ENCODE data around the gene RAP1GAP.
"Not testable (repeated sequence)": the region's sequence is repeated elsewhere in the genome, so short reads cannot be mapped to it uniquely, and the experiment has no call there.

RAP1GAP gene

DNA sequence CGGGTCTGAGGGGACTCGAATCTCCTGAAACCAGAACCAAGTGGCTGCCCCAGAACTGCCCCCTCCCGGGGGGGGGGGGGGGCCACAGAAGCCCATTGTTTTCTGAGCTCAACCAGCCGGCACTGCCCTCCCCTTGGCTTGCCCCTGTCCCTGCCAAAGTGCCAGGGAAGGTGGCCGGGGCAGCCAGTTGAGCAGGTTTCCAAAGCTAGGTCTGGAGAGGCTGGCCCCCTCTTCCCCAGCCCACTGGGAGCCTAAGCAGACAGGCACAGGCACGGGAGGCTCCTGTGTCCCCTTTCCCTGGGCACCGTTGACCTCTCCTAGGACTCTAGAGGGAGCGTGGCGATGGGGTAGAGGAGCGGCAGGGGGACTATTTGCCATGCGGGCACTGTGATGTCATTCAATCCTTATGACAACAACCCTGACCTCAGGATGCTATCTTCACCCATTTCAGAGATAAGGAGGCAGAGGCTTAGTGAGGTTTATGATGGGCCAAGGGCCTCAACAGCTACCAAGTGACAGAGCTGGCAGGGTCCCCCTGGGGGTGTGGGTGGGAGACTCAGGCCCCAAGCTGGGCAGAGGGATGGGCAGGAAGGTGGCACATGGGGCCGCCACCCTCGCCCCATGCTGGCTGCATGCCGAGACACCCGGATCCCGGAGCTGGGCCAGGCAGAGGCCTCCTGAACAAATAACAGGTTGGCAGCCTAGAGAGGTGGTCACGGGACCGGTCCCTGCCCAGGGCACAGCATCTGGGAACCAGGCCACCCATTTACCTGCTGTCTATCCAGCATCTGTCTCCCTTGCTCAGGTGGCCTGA, 35.0 kb downstream of the RAP1GAP start:
- H3K4me3 ChIP-seq (ENCODE audit: control insufficient read depth, low read depth, low read length): no peak overlapping the region
- DNase-seq (ENCODE audit: low read depth): no peak
- TF ChIP-seq, protein P1, sequence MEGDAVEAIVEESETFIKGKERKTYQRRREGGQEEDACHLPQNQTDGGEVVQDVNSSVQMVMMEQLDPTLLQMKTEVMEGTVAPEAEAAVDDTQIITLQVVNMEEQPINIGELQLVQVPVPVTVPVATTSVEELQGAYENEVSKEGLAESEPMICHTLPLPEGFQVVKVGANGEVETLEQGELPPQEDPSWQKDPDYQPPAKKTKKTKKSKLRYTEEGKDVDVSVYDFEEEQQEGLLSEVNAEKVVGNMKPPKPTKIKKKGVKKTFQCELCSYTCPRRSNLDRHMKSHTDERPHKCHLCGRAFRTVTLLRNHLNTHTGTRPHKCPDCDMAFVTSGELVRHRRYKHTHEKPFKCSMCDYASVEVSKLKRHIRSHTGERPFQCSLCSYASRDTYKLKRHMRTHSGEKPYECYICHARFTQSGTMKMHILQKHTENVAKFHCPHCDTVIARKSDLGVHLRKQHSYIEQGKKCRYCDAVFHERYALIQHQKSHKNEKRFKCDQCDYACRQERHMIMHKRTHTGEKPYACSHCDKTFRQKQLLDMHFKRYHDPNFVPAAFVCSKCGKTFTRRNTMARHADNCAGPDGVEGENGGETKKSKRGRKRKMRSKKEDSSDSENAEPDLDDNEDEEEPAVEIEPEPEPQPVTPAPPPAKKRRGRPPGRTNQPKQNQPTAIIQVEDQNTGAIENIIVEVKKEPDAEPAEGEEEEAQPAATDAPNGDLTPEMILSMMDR (conservative IDR thresholded peaks at IDR 0.05; ENCODE audit: control insufficient read depth, insufficient read depth, low read depth, low read length): no peak

DNA sequence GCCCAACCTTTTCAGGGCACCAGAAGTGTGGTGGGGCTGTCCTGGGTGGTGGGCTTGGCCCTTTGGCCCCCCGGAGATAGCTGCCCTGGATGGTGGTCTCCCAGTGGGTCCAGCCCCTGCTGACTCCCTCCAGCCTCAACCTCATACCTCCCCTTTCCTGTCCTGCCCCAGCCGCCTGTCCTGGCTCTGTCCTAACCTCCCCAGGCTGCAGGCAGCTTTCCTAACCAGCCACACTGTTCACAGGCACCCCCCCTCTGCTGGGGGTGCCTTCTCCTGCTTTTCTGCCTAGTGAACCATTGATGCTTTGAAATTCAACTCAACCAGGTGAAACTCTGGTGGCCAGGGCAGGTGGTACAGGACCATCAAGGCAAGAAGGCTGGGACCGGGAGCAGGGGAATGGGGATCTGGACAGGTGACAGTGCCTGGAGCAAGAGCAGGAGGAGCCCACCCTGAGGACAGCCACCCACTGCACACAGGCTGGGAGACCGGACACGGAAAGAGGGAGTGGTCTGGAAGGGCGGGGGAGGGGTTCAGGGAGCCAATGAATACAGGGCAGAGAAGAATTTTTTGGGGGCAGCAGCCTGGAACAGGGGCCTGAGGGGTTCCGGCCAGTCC, 35.9 kb downstream of the RAP1GAP start:
- TF ChIP-seq, protein P1 (conservative IDR thresholded peaks at IDR 0.05; ENCODE audit: control insufficient read depth, insufficient read depth, low read depth, low read length): no peak
- no peak for DNase-seq (ENCODE audit: low read depth)

DNA sequence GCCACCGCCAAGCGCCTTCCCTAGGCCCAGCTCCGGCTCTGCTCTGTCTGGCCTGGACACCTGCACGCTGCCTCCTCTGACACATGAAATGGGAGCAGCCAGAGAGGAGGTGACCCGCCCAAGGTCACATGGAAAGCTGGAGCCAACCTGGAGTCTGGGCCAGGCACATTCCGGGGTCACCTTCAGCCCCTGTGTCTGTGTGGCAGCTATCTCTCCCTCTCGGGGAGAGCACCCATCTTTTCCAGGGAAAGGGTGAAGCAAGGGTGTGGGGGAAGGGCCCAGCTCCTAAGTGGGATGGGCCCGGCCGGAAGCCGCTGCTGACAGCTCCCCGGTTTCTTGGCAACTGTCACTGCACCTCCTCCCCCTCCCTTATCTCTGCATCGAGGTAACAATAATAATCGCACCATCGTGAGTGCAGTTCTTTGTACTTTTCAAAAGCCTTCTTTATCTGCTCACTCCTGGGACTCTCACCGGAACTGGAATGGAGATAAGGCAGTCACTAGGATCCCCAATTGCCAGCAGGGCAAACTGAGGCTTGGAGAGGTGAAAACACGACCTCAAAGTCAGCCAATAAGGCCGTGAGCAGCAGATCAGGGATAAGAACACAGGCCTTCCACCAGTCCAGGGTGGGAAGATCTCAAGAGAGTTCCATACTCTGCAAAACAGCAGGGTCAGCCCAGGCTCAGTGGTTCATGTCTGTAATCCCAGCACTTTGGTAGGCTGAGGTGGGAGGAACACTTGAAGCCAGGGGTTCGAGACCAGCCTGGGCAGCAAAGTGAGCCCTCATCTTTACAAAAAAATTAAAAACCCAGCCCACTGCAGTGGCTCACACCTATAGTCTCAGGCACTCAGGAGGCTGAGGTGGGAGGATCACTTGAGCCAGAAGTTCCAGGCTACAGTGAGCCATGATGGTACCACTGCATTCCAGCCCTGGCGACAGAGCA, 36.9 kb downstream of the RAP1GAP start:
- H3K4me3 ChIP-seq (ENCODE audit: control insufficient read depth, low read depth, low read length): no peak overlapping the region
- TF ChIP-seq, protein P1 (conservative IDR thresholded peaks at IDR 0.05; ENCODE audit: control insufficient read depth, insufficient read depth, low read depth, low read length): no peak
- no peak for DNase-seq (ENCODE audit: low read depth)

More for the DNA sequence above, 35.9 kb downstream of the RAP1GAP start:
- H3K4me3 ChIP-seq (ENCODE audit: control insufficient read depth, low read depth, low read length): no peak overlapping the region

DNA sequence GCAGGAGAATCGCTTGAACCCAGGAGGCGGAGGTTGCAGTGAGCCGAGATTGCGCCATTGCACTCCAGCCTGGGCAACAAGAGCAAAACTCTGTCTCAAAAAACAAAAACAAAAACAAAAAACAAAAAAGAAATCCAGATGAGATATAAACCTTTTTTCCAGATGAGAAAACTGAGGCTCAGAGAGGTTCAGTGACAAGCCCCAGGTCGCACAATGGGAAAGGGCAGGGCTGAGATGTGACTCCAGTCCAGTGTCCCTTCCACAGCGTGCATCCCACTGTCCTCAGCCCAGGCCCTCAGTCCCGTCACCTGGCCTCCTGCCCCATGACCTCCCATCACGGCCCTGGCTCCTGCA, 37.6 kb downstream of the RAP1GAP start:
- not testable (repeated sequence) for DNase-seq (ENCODE audit: low read depth); H3K4me3 ChIP-seq (ENCODE audit: control insufficient read depth, low read depth, low read length)

DNA sequence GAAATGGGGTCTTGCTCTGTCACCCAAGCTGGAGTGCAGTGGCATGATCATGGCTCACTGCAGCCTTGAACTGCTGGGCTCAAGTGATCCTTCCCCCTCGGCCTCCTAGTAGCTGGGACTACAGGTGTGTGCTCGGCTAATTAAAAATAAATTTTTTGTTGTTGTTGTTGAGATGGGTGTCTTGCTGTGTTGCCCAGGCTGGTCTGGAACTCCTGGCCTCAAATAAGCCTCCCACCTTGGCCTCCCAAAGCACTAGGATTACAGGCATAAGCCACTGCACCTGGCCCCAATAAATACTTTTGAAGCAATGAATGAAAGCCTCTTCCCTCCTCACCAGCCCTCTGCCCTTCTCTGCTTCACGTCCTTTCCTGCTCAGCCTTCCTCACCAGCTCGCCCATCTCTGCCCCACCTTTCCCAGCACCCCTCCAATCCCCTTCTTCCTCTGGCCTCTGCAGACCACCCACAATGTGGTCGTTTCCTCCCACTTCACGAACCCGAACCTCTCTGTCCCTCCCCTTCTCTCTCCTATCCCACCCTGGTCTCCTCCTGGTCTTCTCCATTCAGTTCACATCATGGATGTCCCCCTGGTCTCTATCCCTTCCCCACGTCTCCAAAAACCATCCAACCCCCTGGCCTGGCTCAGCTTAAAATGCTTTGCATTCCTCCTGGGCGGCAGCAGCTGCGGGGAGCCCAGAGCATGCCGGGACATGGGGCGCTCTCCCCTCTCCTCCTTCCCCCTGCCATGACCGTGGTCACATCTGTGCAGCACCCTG, 38.4 kb downstream of the RAP1GAP start:
- TF ChIP-seq, protein P1 (conservative IDR thresholded peaks at IDR 0.05; ENCODE audit: control insufficient read depth, insufficient read depth, low read depth, low read length): no peak
- no peak for DNase-seq (ENCODE audit: low read depth)

DNA sequence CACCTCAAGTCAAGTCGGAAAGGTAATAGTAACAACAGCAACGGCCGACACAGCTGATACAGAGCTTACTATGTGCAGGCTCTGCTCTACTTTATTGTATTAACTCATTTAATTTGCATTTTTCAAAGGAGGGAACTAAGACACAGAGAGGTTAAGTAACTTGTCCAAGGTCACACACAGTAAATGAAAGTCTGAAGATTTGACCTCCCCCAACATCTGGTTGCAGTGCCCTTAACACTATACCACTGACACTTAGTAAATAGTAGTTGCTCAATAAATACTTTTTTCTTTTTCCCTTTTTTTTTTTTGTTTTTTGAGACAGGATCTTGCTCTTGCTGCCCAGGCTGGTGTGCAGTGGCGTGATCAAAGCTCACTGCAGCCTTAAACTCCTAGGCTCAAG, 39.2 kb downstream of the RAP1GAP start:
- TF ChIP-seq, protein P1 (conservative IDR thresholded peaks at IDR 0.05; ENCODE audit: control insufficient read depth, insufficient read depth, low read depth, low read length): no peak
- H3K4me3 ChIP-seq (ENCODE audit: control insufficient read depth, low read depth, low read length): no peak overlapping the region
- DNase-seq (ENCODE audit: low read depth): no peak

More for the DNA sequence above, 38.4 kb downstream of the RAP1GAP start:
- H3K4me3 ChIP-seq (ENCODE audit: control insufficient read depth, low read depth, low read length): no peak overlapping the region
